HepG2 (cell line): ENCODE results near the gene TMEM200A. TPM values are rescaled to one million over a fixed set of nuclear protein-coding genes. Genes with fewer than 3 reads are reported as not detected.

Experiments used
- ATAC-seq: fragments of 200-7000 bp; cut with Tn5 transposase; 3 replicates; pipeline ENCODE4 v1.9.1; 2020; ENCODE audit warnings: mild to moderate bottlenecking, moderate library complexity
- BruUV-seq: library from RNA; stranded (reverse); fragments of 400-500 nt; replicated peaks from 2 replicates; lab custom pipeline; 2021; lab: Mats Ljungman, UMichigan
- CTCF ChIA-PET: fragments of 300-600 bp; formaldehyde crosslinking; extraction: SDS; loops from one replicate; lab custom pipeline; 2021; ENCODE audit warnings: low total read pairs, inconsistent platforms, low intra/inter-chr PET ratio; lab: Yijun Ruan, JAX
- POLR2A ChIA-PET: fragments of 350-600 bp; sonication (Branson Sonifier 250); formaldehyde crosslinking; loops from one replicate; lab custom pipeline; 2020; ENCODE audit warnings: antibody characterized with exemption, inconsistent platforms; lab: Yijun Ruan, JAX
- DNase-seq: peaks from one replicate; pipeline ENCODE4 v3.0.0-alpha.2; 2015; ENCODE audit warnings: low spot score
- FAIRE-seq: peaks from 3 replicates; lab custom pipeline; 2011; peaks lifted over from hg19 to GRCh38; lab: Jason Lieb, UNC
- H2AFZ ChIP-seq: one replicate; pipeline ENCODE4 v1.6.1; 2011; ENCODE audit warnings: low read length, inconsistent platforms
- H3K27ac ChIP-seq: fragments of 300-600 bp; 3 replicates; pipeline ENCODE4 v1.8.0; 2011; ENCODE audit warnings: mixed run types, mild to moderate bottlenecking, mixed read lengths, low read length, inconsistent platforms; ENCODE audit not compliant: insufficient read depth; ENCODE audit errors: extremely low read length
- H3K27me3 ChIP-seq, 2 experiments: fragments of 200-600 bp in 1 of 2; 2 replicates in 1 of 2; 3 replicates in 1 of 2; pipeline versions ENCODE4 v1.6.0 to v1.8.0; 2011; ENCODE audit warnings: low read length in 2 of 2, mild to moderate bottlenecking in 2 of 2, moderate library complexity in 2 of 2, inconsistent platforms in 1 of 2; ENCODE audit not compliant: insufficient read depth in 2 of 2, control insufficient read depth in 1 of 2
- H3K36me3 ChIP-seq, 2 experiments: fragments of 200-600 bp in 1 of 2; replicated peaks in 1 of 2; 2 replicates in 1 of 2; 3 replicates in 1 of 2; pipeline versions ENCODE4 v1.5.1 to v1.8.0; 2011; ENCODE audit warnings: low read length in 2 of 2, inconsistent platforms in 1 of 2; ENCODE audit not compliant: insufficient read depth in 2 of 2, control insufficient read depth in 1 of 2
- H3K4me1 ChIP-seq: 2 replicates; pipeline ENCODE4 v1.5.1; 2012; ENCODE audit warnings: low read length, inconsistent platforms; ENCODE audit not compliant: insufficient read depth
- H3K4me2 ChIP-seq: 2 replicates; pipeline ENCODE4 v1.6.0; 2011; ENCODE audit warnings: low read depth, low read length, inconsistent platforms
- H3K4me3 ChIP-seq, 3 experiments: fragments of 200-600 bp in 1 of 3; sonication (generic), shearing (Covaris generic) in 1 of 3; replicated peaks in 1 of 3; 2 replicates each; pipeline ENCODE4 v1.5.1; 2011 to 2016; ENCODE audit warnings: low read length in 3 of 3, inconsistent platforms in 2 of 3, low read depth in 2 of 3, mild to moderate bottlenecking in 2 of 3, control low read depth in 1 of 3, mixed read lengths in 1 of 3; ENCODE audit not compliant: insufficient read depth in 1 of 3
- H3K79me2 ChIP-seq: one replicate; pipeline ENCODE4 v1.6.1; 2011; ENCODE audit warnings: low read length, inconsistent platforms; ENCODE audit not compliant: insufficient read depth
- H3K9ac ChIP-seq: 2 replicates; pipeline ENCODE4 v1.6.0; 2011; ENCODE audit warnings: mild to moderate bottlenecking, low read depth, low read length, inconsistent platforms; ENCODE audit not compliant: insufficient read depth
- H3K9me3 ChIP-seq: 2 replicates; pipeline ENCODE4 v1.5.1; 2012; ENCODE audit warnings: mild to moderate bottlenecking, low read length
- H4K20me1 ChIP-seq: 2 replicates; pipeline ENCODE4 v1.6.0; 2011; ENCODE audit warnings: inconsistent platforms, mild to moderate bottlenecking, low read length, moderate library complexity; ENCODE audit not compliant: insufficient read depth
- AHR ChIP-seq: IDR thresholded peaks from 2 replicates; pipeline ENCODE4 v1.6.1; 2018; ENCODE audit warnings: missing genetic modification reagents, missing compliant biosample characterization
- CBX5 ChIP-seq: sonication (generic); formaldehyde crosslinking; IDR thresholded peaks from 2 replicates; pipeline ENCODE4 v1.4.0; 2020; ENCODE audit warnings: missing genetic modification reagents, borderline replicate concordance
- EP300 ChIP-seq, 3 experiments: sonication (generic) in 1 of 3; formaldehyde crosslinking in 1 of 3; IDR thresholded peaks; 2 replicates each; pipeline versions ENCODE4 v1.5.1 to v1.6.1; 2011 to 2020; ENCODE audit warnings: low read depth in 2 of 3, low read length in 2 of 3, borderline replicate concordance in 1 of 3, improper control_type of control experiment in 1 of 3, mild to moderate bottlenecking in 1 of 3, missing genetic modification reagents in 1 of 3, moderate library complexity in 1 of 3
- GATAD1 ChIP-seq: IDR thresholded peaks from 2 replicates; pipeline ENCODE4 v1.6.1; 2016; ENCODE audit warnings: missing genetic modification reagents, missing compliant biosample characterization
- HNRNPH1 ChIP-seq: fragments of 200-400 bp; formaldehyde crosslinking; optimal IDR thresholded peaks from 2 replicates; pipeline ENCODE3; 2017; ENCODE audit warnings: mild to moderate bottlenecking, low read depth, low read length
- MAFF ChIP-seq: IDR thresholded peaks from 2 replicates; pipeline ENCODE4 v1.6.1; 2011; ENCODE audit warnings: low read depth, low read length, improper control_type of control experiment
- MAFK ChIP-seq, 2 experiments: IDR thresholded peaks in 1 of 2; conservative IDR thresholded peaks in 1 of 2; 2 replicates each; pipeline ENCODE4 v1.6.1; 2011; ENCODE audit warnings: improper control_type of control experiment in 2 of 2, low read length in 2 of 2
- PHF5A ChIP-seq: IDR thresholded peaks from one replicate; pipeline ENCODE4 v1.6.1; 2018; ENCODE audit warnings: low read depth, missing genetic modification reagents; ENCODE audit not compliant: unreplicated experiment
- SUZ12 ChIP-seq: fragments of 150-350 bp; IDR thresholded peaks from 2 replicates; pipeline ENCODE4 v1.6.1; 2014; ENCODE audit warnings: low read depth, low read length
- TFDP1 ChIP-seq: IDR thresholded peaks from 2 replicates; pipeline ENCODE4 v1.6.1; 2016; ENCODE audit warnings: missing compliant biosample characterization, missing genetic modification reagents, borderline replicate concordance
- ZBTB26 ChIP-seq: IDR thresholded peaks from 2 replicates; pipeline ENCODE4 v1.6.1; 2016; ENCODE audit warnings: missing compliant biosample characterization, missing genetic modification reagents, borderline replicate concordance
- ZBTB3 ChIP-seq: sonication (generic); formaldehyde crosslinking; IDR thresholded peaks from 2 replicates; pipeline ENCODE4 v1.4.0; 2020; ENCODE audit warnings: low read depth, mild to moderate bottlenecking, moderate library complexity, missing genetic modification reagents, borderline replicate concordance
- ZBTB42 ChIP-seq: sonication (generic); formaldehyde crosslinking; IDR thresholded peaks from 2 replicates; pipeline ENCODE4 v1.5.0; 2020; ENCODE audit warnings: mild to moderate bottlenecking, missing genetic modification reagents
- ZNF280D ChIP-seq: sonication (generic); formaldehyde crosslinking; IDR thresholded peaks from 2 replicates; pipeline ENCODE4 v1.5.1; 2020; ENCODE audit warnings: mild to moderate bottlenecking, missing genetic modification reagents
- WGBS: methylation state at CpG from one replicate; pipeline ENCODE4 v1.1.6; 2017; ENCODE audit warnings: low lambda C conversion rate; 5-methylcytosine and 5-hydroxymethylcytosine counted together
- in situ Hi-C: cut with HindIII; loops from 2 replicates; pipeline ENCODE4 v1.10.0; 2017; ENCODE audit warnings: low pct_unique_long_range_greater_than_20kb; ENCODE audit not compliant: extremely low pct_ligation_motif_present
- intact Hi-C: fragments of 100-400 bp; cut with micrococcal nuclease; formaldehyde crosslinking; loops from one replicate; pipeline ENCODE4 v1.10.0; 2022; ENCODE audit not compliant: unreplicated experiment
- polyA plus RNA-seq, 8 experiments: library from polyadenylated mRNA; depleted of rRNA in 3 of 8; stranded (reverse) in 7 of 8; unstranded in 1 of 8; fragments of >200 nt; fragmentation: Illumina TruSeq in 4 of 8; extraction: Trizol in 4 of 8; gene quantifications; 2 replicates each; pipeline versions ENCODE4 v1.2.1 to v1.2.3, GENCODE V29; 2011 to 2016; ENCODE audit warnings: low read depth in 4 of 8, missing spikeins in 1 of 8, mixed read lengths in 1 of 8; ENCODE audit not compliant: insufficient read depth in 1 of 8
- total RNA-seq, 5 experiments: library from RNA; depleted of rRNA; stranded (reverse); fragments of >200 nt; fragmentation: Illumina TruSeq; extraction: Trizol; gene quantifications; 2 replicates each; pipeline ENCODE4 v1.2.3, GENCODE V29; 2016; ENCODE audit warnings: low read depth in 1 of 5

Gene TMEM200A
- total and polyA plus RNA-seq, 2 of the 13 experiments (the other 11 are each of a cell fraction or from before 2014, with no cell fraction given): 0.34 TPM; not detected in 1

GRCh38 chr6:130460934-130461333 lies 95.1 kb downstream of the TMEM200A start (continued):
- TF ChIP-seq ZBTB3 (CRISPR knock-in tag) (no peak), SUZ12 (no peak)

GRCh38 chr6:130466052-130466747 lies 100.4 kb downstream of the TMEM200A start:
- Histone ChIP-seq H3K9ac (no peak overlapping the region), H3K9me3 (no peaks in the 10 kb centered on the region), H3K27ac (no peak overlapping the region), H2AFZ (no peak overlapping the region), H3K36me3 (no peaks in the 10 kb centered on the region), H3K79me2 (no peaks in the 10 kb centered on the region), H3K4me1 (no peaks in the 10 kb centered on the region), H3K4me2 (no peak overlapping the region), H4K20me1 (no peaks in the 10 kb centered on the region), H3K27me3 (no peaks in the 10 kb centered on the region), H3K4me3 (no peak overlapping the region)
- BruUV-seq: no TSS peak
- ChIA-PET POLR2A (no interaction called here), CTCF (no interaction called here)
- in situ Hi-C loops: no loop called here
- intact Hi-C loops: no loop called here
- no peak for TF ChIP-seq TFDP1 (CRISPR knock-in tag)
- no peak for TF ChIP-seq AHR (CRISPR knock-in tag)
- no peak for TF ChIP-seq ZNF280D (CRISPR knock-in tag)
- TF ChIP-seq EP300 (IDR thresholded peaks at IDR 0.05; ENCODE audit: low read depth in 2 of 2, low read length in 2 of 2): no peak
- TF ChIP-seq EP300 (CRISPR knock-in tag; IDR thresholded peaks at IDR 0.05; ENCODE audit: borderline replicate concordance): no peak
- TF ChIP-seq GATAD1 (CRISPR knock-in tag): no peak
- TF ChIP-seq MAFF: 0 out of 2 replicates have a peak, but pooled peaks have one; percentile 25
- TF ChIP-seq HNRNPH1: no peak
- TF ChIP-seq MAFK (conservative IDR thresholded peaks at IDR 0.05 in 1 of 2, IDR thresholded peaks at IDR 0.05 in 1 of 2; ENCODE audit: low read length in 2 of 2): peak; percentile 51 to 54
- TF ChIP-seq ZBTB42: no peak
- no peak for TF ChIP-seq PHF5A (CRISPR knock-in tag)
- no peak for TF ChIP-seq CBX5 (CRISPR knock-in tag)
- TF ChIP-seq ZBTB26 (CRISPR knock-in tag): no peak
- DNase-seq (no peak), ATAC-seq (no peak), FAIRE-seq (no peak)
- 12% methylated on average over 9 of the region's 9 CpGs for WGBS
